Vagina (tissue), 2 donors: ENCODE data around the gene HAUS5. TPM values are rescaled to one million over a fixed set of nuclear protein-coding genes. Genes with fewer than 3 reads are reported as not detected.

Experiments used
- DNase-seq, 2 donors: peaks; one replicate each; pipeline ENCODE4 v3.0.0-alpha.2; 2017; ENCODE audit errors: extremely low spot score in 2 of 2
- H3K27ac ChIP-seq: fragments of 200-600 bp; sonication (generic); one replicate; pipeline ENCODE4 v1.5.1; 2019
- H3K27me3 ChIP-seq: fragments of 200-600 bp; sonication (generic); one replicate; pipeline ENCODE4 v1.5.1; 2019
- H3K36me3 ChIP-seq, 2 donors: fragments of 200-600 bp; sonication (generic); one replicate each; pipeline ENCODE4 v1.5.1; 2017 to 2019
- H3K4me1 ChIP-seq: fragments of 200-600 bp; sonication (generic); one replicate; pipeline ENCODE4 v1.5.1; 2019
- H3K4me3 ChIP-seq, 2 donors: fragments of 200-600 bp; sonication (generic); 1 replicate in 1 of 2; 2 replicates in 1 of 2; pipeline ENCODE4 v1.5.1; 2016 to 2019
- H3K9me3 ChIP-seq: fragments of 200-600 bp; sonication (generic); one replicate; pipeline ENCODE4 v1.5.1; 2019
- POLR2A ChIP-seq, 2 donors: fragments of 450-650 bp; IDR thresholded peaks; one replicate each; pipeline ENCODE4 v1.6.1; 2017; ENCODE audit warnings: antibody characterized with exemption in 2 of 2, mild to moderate bottlenecking in 2 of 2, moderate library complexity in 2 of 2
- POLR2AphosphoS5 ChIP-seq, 2 donors: sonication (generic); formaldehyde crosslinking; IDR thresholded peaks; one replicate each; pipeline ENCODE4 v1.9.0; 2017; ENCODE audit warnings: antibody characterized with exemption in 2 of 2, mild to moderate bottlenecking in 2 of 2, low read depth in 1 of 2; ENCODE audit not compliant: insufficient read depth in 1 of 2
- intact Hi-C: fragments of 100-400 bp; cut with DNase I; formaldehyde crosslinking; loops from one replicate; pipeline ENCODE4 v1.15.1; 2023
- total RNA-seq: library from RNA; depleted of rRNA; stranded (reverse); fragments of >200 nt; gene quantifications from one replicate; pipeline ENCODE4 v1.2.3, GENCODE V29; 2016
- TF ChIP-seq, protein P1 (sequence below), 3 experiments: fragments of 450-650 bp in 2 of 3; fragments of 200-600 bp in 1 of 3; sonication (generic) in 1 of 3; IDR thresholded peaks; one replicate each; pipeline ENCODE4 v1.5.1; 2017 to 2019; ENCODE audit warnings: antibody characterized with exemption in 3 of 3, mild to moderate bottlenecking in 2 of 3, moderate library complexity in 2 of 3

Gene HAUS5
- total RNA-seq, 1 donor from 2014 or later: 11.0 TPM

DNA sequence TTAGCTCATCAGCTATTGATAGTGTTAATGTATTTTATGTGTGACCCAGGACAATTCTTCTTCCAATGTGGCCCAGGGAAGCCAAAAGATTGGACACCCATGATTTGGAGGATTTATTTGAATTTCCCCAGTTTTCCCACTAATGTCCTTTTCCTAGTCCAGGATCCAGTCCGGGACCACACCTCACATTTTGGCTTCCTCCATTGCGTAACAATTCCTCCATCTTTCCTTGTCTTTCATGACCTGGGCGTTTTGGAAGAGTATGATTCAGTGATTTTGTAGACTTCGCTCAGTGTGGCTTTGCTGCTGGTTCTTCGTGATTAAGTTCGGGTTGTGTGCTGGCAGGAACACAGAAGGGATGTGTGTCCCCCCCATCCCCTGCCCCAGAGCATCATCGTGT is 45.8 kb upstream of the HAUS5 start:
- Histone ChIP-seq H3K9me3 (no peaks in the 10 kb centered on the region), H3K36me3 (no peaks in the 10 kb centered on the region), H3K27ac (no peak overlapping the region), H3K4me3 (no peak overlapping the region), H3K27me3 (no peaks in the 10 kb centered on the region), H3K4me1 (no peaks in the 10 kb centered on the region)
- no peak for DNase-seq
- intact Hi-C loops: no loop called here
- TF ChIP-seq POLR2AphosphoS5 (IDR thresholded peaks at IDR 0.05; ENCODE audit: insufficient read depth in 1 of 2, low read depth in 1 of 2) (no peak), POLR2A (IDR thresholded peaks at IDR 0.05) (no peak)
- TF ChIP-seq, protein P1, sequence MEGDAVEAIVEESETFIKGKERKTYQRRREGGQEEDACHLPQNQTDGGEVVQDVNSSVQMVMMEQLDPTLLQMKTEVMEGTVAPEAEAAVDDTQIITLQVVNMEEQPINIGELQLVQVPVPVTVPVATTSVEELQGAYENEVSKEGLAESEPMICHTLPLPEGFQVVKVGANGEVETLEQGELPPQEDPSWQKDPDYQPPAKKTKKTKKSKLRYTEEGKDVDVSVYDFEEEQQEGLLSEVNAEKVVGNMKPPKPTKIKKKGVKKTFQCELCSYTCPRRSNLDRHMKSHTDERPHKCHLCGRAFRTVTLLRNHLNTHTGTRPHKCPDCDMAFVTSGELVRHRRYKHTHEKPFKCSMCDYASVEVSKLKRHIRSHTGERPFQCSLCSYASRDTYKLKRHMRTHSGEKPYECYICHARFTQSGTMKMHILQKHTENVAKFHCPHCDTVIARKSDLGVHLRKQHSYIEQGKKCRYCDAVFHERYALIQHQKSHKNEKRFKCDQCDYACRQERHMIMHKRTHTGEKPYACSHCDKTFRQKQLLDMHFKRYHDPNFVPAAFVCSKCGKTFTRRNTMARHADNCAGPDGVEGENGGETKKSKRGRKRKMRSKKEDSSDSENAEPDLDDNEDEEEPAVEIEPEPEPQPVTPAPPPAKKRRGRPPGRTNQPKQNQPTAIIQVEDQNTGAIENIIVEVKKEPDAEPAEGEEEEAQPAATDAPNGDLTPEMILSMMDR (IDR thresholded peaks at IDR 0.05): no peak

DNA sequence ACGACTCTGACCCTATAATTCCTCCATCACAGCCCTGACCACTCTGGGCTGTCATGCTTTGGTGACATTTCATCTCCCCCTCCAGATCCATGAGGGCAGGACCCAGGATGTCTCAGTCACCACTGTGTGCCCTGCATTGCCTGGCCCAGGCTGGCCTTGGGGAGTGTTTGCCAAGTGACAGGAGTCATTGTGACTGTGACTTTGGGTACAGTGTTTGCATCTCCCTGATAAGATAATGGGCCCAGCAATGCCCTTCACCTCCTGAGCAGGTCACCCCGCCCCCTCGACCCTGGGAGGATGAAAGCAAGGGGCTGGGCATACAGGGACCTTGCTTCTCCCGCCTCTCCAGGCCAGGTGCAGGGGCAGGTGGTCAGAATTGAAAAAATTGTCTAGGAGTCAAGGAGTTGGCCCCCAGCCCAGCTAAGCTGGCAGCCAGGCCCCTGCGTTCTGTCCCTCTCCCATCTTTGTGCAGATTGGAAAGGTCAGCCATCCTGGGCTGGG is 43.2 kb upstream of the HAUS5 start:
- Histone ChIP-seq H3K27ac (no peak overlapping the region), H3K4me1 (no peaks in the 10 kb centered on the region), H3K36me3 (no peaks in the 10 kb centered on the region), H3K27me3 (no peaks in the 10 kb centered on the region), H3K9me3 (no peaks in the 10 kb centered on the region), H3K4me3 (no peak overlapping the region)
- peak in 1 of 2 donors; percentile 72 for DNase-seq
- intact Hi-C loops: no loop called here
- TF ChIP-seq, protein P1 (IDR thresholded peaks at IDR 0.05): no peak
- no peak for TF ChIP-seq POLR2AphosphoS5 (IDR thresholded peaks at IDR 0.05; ENCODE audit: insufficient read depth in 1 of 2, low read depth in 1 of 2)
- TF ChIP-seq POLR2A (IDR thresholded peaks at IDR 0.05): no peak

DNA sequence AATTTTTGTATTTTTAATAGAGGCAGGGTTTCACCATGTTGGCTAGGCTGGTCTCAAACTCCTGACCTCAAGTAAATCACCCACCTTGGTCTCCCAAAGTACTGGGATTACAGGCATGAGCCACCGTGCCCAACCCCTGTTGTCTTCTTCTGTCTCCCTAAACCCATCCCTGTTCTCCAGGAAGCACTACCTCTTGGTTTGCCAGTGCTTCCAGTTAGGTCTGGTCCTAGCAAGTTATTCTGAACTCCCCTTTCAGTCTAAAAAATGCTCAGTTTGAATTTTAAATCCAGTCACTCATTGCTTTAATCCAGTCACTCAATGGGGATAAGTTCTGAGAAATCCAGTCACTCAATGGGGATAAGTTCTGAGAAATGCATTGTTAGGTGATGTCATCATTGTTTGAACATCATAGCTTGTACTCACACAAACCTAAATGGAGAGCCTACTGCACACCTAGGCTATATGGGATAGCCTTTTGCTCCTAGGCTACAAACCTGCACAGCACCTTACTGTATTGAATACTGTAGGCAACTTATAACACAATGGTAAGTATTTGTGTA is 41.0 kb upstream of the HAUS5 start:
- no peak overlapping the region for H3K27ac ChIP-seq
- intact Hi-C loops: no loop called here
- peaks cover 2% of the 10 kb centered on the region for H3K9me3 ChIP-seq
- no peak for DNase-seq
- no peak overlapping the region for H3K4me3 ChIP-seq
- H3K36me3 ChIP-seq: no peaks in the 10 kb centered on the region
- no peak for TF ChIP-seq POLR2A (IDR thresholded peaks at IDR 0.05)
- TF ChIP-seq, protein P1 (IDR thresholded peaks at IDR 0.05): no peak
- no peak for TF ChIP-seq POLR2AphosphoS5 (IDR thresholded peaks at IDR 0.05; ENCODE audit: insufficient read depth in 1 of 2, low read depth in 1 of 2)
- H3K27me3 ChIP-seq: no peaks in the 10 kb centered on the region
- H3K4me1 ChIP-seq: no peaks in the 10 kb centered on the region

DNA sequence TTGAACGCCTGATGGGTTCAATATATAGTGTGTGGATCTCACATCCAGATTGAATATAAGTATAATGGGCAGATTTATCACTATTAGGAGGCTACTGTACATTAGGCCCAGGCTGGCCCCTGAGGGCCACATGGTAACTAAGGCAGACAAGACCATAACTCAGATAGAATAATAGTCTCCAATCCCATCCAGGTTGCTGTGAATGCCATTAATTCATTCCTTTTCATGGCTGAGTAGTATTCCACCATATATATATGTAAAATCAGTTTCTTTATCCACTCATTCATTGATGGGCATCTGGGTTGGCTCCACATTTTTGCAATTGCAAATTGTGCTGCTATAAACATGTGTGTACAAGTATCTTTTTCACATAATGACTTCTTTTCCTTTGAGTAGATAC is 34.6 kb upstream of the HAUS5 start:
- no peaks in the 10 kb centered on the region for H3K4me1 ChIP-seq
- H3K4me3 ChIP-seq: no peak overlapping the region
- H3K36me3 ChIP-seq: no peaks in the 10 kb centered on the region
- TF ChIP-seq POLR2AphosphoS5 (IDR thresholded peaks at IDR 0.05; ENCODE audit: insufficient read depth in 1 of 2, low read depth in 1 of 2): no peak
- TF ChIP-seq POLR2A (IDR thresholded peaks at IDR 0.05): no peak
- TF ChIP-seq, protein P1 (IDR thresholded peaks at IDR 0.05): no peak
- intact Hi-C loops: no loop called here
- peaks cover 7% of the 10 kb centered on the region for H3K9me3 ChIP-seq
- DNase-seq: no peak
- no peaks in the 10 kb centered on the region for H3K27me3 ChIP-seq
- H3K27ac ChIP-seq: no peak overlapping the region

DNA sequence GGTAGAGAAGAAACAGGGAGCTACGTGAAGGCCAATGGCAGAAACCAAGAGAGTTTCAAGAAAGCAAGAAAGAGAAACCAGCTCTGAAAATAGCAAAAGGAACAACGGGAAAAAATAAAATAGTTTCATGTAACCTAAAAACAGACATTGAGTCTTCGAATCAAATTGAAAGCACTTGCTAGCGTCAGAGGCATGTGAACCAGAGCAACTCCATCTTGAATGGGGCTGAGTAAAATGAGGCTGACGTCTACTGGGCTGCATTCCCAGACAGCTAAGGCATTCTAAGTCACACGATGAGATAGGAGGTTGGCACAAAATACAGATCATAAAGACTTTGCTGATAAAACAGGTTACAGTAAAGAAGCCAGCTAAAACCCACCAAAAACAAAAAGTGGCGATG is 33.8 kb upstream of the HAUS5 start:
- intact Hi-C loops: no loop called here
- H3K4me1 ChIP-seq: no peaks in the 10 kb centered on the region
- H3K36me3 ChIP-seq: no peaks in the 10 kb centered on the region
- TF ChIP-seq POLR2AphosphoS5 (IDR thresholded peaks at IDR 0.05; ENCODE audit: insufficient read depth in 1 of 2, low read depth in 1 of 2) (no peak), POLR2A (IDR thresholded peaks at IDR 0.05) (no peak)
- TF ChIP-seq, protein P1 (IDR thresholded peaks at IDR 0.05): no peak
- H3K9me3 ChIP-seq: peaks cover 7% of the 10 kb centered on the region
- H3K27ac ChIP-seq: no peak overlapping the region
- H3K4me3 ChIP-seq: no peak overlapping the region
- no peak for DNase-seq
- no peaks in the 10 kb centered on the region for H3K27me3 ChIP-seq
